ENCODE data around the gene ATP12A.

ATP12A gene

GRCh38 chr13:24680258-24680920 lies at the start of gene ATP12A:
ATP12A (plus strand) TSS chr13:24680408; CDS start chr13:24680744, 336 bp downstream.
- no peak for DNase-seq (ENCODE audit: low read depth)

GRCh38 chr13:24630851-24631620 lies 49.2 kb upstream of the ATP12A start:
- DNase-seq (ENCODE audit: low read depth) = peak; percentile 95

- DNase-seq (ENCODE audit: low read depth) = no peak
Observed at GRCh38 chr13:24631922-24632321, 48.3 kb upstream of the ATP12A start.

GRCh38 chr13:24632382-24633121 lies 47.7 kb upstream of the ATP12A start:
- no peak for DNase-seq (ENCODE audit: low read depth)

GRCh38 chr13:24636776-24637175 lies 43.4 kb upstream of the ATP12A start:
- no peak for DNase-seq (ENCODE audit: low read depth)

- no peak for DNase-seq (ENCODE audit: low read depth)
Observed at GRCh38 chr13:24638096-24638495, 42.1 kb upstream of the ATP12A start.

- no peak for DNase-seq (ENCODE audit: low read depth)
Observed at GRCh38 chr13:24640752-24641151, 39.5 kb upstream of the ATP12A start.

GRCh38 chr13:24642219-24642618 lies 38.0 kb upstream of the ATP12A start:
- DNase-seq (ENCODE audit: low read depth) = no peak

- DNase-seq (ENCODE audit: low read depth) = peak; percentile 92
Observed at GRCh38 chr13:24644036-24644435, 36.2 kb upstream of the ATP12A start.

GRCh38 chr13:24648271-24648670 lies 31.9 kb upstream of the ATP12A start:
- no peak for DNase-seq (ENCODE audit: low read depth)

GRCh38 chr13:24648983-24649687 lies 31.1 kb upstream of the ATP12A start:
- DNase-seq (ENCODE audit: low read depth) = no peak

- DNase-seq (ENCODE audit: low read depth) = no peak
Observed at GRCh38 chr13:24649688-24650043, 30.5 kb upstream of the ATP12A start.

GRCh38 chr13:24650161-24650560 lies 30.0 kb upstream of the ATP12A start:
- DNase-seq (ENCODE audit: low read depth) = no peak

GRCh38 chr13:24651718-24652345 lies 28.4 kb upstream of the ATP12A start:
- DNase-seq (ENCODE audit: low read depth) = no peak

GRCh38 chr13:24652359-24652758 lies 27.8 kb upstream of the ATP12A start:
- no peak for DNase-seq (ENCODE audit: low read depth)

GRCh38 chr13:24654741-24655140 lies 25.5 kb upstream of the ATP12A start:
- DNase-seq (ENCODE audit: low read depth) = peak; percentile 79

GRCh38 chr13:24659239-24659638 lies 21.0 kb upstream of the ATP12A start:
- DNase-seq (ENCODE audit: low read depth) = peak; percentile 56

GRCh38 chr13:24660023-24660741 lies 20.0 kb upstream of the ATP12A start:
- peak; percentile 76 for DNase-seq (ENCODE audit: low read depth)

- DNase-seq (ENCODE audit: low read depth) = no peak
Observed at GRCh38 chr13:24661713-24662112, 18.5 kb upstream of the ATP12A start.

- peak; percentile 48 for DNase-seq (ENCODE audit: low read depth)
Observed at GRCh38 chr13:24662195-24663088, 17.8 kb upstream of the ATP12A start.

Data from amniotic epithelial cell (primary cell).